ENCODE measurements around the gene GNG4. TPM values are rescaled to one million over a fixed set of nuclear protein-coding genes. Genes with fewer than 3 reads are reported as not detected.

Gene GNG4
- total and polyA plus RNA-seq, 9 of the 15 experiments (the other 6 are each of a cell fraction or from before 2014, with no cell fraction given) = 0.06 to 0.58 (median 0.08) TPM; not detected in 4

DNA sequence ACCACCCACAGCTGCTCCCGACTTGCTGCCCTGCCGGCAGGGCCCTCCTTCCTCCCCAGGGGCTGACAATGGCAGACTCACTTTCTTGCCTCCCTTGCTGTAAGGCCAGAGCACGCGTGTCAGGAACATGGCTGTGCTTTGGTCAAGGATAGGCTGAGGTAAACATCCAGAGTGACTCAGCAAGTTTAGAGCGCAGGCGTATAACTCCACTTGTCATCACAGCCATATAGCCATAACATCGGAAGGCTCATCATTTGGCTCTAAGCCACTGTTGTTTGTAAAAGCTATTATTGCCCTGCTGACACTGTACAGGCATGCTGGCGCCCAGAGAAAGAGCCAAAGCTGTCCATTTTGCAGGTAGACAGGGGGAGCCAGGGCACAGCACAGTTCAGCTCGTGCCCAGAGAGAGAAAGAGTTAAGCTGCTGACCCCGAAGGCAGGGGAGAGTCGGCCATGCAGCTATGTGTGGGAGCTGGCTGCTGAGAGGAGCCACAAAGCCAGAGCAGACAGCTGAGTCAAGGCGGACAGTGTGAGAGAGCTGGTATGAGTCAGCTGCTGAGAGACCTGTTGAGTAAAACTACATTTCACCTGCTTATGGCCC, 60.6 kb downstream of the GNG4 start (continued):
- peak; percentile 79 for TF ChIP-seq KLF1 (tag; IDR thresholded peaks at IDR 0.05)
- TF ChIP-seq ZNF121 (CRISPR knock-in tag; conservative IDR thresholded peaks at IDR 0.05) = no peak
- TF ChIP-seq, protein P1, sequence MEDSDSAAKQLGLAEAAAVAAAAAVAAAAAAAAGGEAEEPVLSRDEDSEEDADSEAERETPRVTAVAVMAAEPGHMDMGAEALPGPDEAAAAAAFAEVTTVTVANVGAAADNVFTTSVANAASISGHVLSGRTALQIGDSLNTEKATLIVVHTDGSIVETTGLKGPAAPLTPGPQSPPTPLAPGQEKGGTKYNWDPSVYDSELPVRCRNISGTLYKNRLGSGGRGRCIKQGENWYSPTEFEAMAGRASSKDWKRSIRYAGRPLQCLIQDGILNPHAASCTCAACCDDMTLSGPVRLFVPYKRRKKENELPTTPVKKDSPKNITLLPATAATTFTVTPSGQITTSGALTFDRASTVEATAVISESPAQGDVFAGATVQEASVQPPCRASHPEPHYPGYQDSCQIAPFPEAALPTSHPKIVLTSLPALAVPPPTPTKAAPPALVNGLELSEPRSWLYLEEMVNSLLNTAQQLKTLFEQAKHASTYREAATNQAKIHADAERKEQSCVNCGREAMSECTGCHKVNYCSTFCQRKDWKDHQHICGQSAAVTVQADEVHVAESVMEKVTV (CRISPR knock-in tag; IDR thresholded peaks at IDR 0.05) = peak; percentile 52
- TF ChIP-seq ZNF785 (CRISPR knock-in tag; IDR thresholded peaks at IDR 0.05) = peak; percentile 90
- TF ChIP-seq, protein P2, sequence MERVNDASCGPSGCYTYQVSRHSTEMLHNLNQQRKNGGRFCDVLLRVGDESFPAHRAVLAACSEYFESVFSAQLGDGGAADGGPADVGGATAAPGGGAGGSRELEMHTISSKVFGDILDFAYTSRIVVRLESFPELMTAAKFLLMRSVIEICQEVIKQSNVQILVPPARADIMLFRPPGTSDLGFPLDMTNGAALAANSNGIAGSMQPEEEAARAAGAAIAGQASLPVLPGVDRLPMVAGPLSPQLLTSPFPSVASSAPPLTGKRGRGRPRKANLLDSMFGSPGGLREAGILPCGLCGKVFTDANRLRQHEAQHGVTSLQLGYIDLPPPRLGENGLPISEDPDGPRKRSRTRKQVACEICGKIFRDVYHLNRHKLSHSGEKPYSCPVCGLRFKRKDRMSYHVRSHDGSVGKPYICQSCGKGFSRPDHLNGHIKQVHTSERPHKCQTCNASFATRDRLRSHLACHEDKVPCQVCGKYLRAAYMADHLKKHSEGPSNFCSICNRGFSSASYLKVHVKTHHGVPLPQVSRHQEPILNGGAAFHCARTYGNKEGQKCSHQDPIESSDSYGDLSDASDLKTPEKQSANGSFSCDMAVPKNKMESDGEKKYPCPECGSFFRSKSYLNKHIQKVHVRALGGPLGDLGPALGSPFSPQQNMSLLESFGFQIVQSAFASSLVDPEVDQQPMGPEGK (CRISPR knock-in tag; IDR thresholded peaks at IDR 0.05; ENCODE audit: borderline replicate concordance) = peak; percentile 87
- TF ChIP-seq BDP1 (IDR thresholded peaks at IDR 0.05; ENCODE audit: insufficient read depth, insufficient read length) = no peak
- no peak for TF ChIP-seq CHD1 (IDR thresholded peaks at IDR 0.05; ENCODE audit: low read length)
- TF ChIP-seq GTF2A2 (tag; IDR thresholded peaks at IDR 0.05) = peak; percentile 88
- TF ChIP-seq, protein P3, sequence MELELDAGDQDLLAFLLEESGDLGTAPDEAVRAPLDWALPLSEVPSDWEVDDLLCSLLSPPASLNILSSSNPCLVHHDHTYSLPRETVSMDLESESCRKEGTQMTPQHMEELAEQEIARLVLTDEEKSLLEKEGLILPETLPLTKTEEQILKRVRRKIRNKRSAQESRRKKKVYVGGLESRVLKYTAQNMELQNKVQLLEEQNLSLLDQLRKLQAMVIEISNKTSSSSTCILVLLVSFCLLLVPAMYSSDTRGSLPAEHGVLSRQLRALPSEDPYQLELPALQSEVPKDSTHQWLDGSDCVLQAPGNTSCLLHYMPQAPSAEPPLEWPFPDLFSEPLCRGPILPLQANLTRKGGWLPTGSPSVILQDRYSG (tag; conservative IDR thresholded peaks at IDR 0.05; ENCODE audit: low read depth) = peak; percentile 99
- TF ChIP-seq CBX8 (IDR thresholded peaks at IDR 0.05; ENCODE audit: borderline replicate concordance, extremely low read depth, low read depth, low read length, poor library complexity, severe bottlenecking) = no peak
- peak; percentile 90 for TF ChIP-seq PYGO2 (tag; IDR thresholded peaks at IDR 0.05)
- TF ChIP-seq ZNF551 (CRISPR knock-in tag; IDR thresholded peaks at IDR 0.05) = peak; percentile 65; the same call in 1 of the 2 replicates
- no peak for TF ChIP-seq ZNF408 (CRISPR knock-in tag; IDR thresholded peaks at IDR 0.05; ENCODE audit: low read depth)
- TF ChIP-seq GATAD2A (IDR thresholded peaks at IDR 0.05) = no peak
- TF ChIP-seq, protein P4, sequence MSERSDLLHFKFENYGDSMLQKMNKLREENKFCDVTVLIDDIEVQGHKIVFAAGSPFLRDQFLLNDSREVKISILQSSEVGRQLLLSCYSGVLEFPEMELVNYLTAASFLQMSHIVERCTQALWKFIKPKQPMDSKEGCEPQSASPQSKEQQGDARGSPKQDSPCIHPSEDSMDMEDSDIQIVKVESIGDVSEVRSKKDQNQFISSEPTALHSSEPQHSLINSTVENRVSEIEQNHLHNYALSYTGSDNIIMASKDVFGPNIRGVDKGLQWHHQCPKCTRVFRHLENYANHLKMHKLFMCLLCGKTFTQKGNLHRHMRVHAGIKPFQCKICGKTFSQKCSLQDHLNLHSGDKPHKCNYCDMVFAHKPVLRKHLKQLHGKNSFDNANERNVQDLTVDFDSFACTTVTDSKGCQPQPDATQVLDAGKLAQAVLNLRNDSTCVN (CRISPR knock-in tag; IDR thresholded peaks at IDR 0.05) = peak; percentile 97
- TF ChIP-seq, protein P5, sequence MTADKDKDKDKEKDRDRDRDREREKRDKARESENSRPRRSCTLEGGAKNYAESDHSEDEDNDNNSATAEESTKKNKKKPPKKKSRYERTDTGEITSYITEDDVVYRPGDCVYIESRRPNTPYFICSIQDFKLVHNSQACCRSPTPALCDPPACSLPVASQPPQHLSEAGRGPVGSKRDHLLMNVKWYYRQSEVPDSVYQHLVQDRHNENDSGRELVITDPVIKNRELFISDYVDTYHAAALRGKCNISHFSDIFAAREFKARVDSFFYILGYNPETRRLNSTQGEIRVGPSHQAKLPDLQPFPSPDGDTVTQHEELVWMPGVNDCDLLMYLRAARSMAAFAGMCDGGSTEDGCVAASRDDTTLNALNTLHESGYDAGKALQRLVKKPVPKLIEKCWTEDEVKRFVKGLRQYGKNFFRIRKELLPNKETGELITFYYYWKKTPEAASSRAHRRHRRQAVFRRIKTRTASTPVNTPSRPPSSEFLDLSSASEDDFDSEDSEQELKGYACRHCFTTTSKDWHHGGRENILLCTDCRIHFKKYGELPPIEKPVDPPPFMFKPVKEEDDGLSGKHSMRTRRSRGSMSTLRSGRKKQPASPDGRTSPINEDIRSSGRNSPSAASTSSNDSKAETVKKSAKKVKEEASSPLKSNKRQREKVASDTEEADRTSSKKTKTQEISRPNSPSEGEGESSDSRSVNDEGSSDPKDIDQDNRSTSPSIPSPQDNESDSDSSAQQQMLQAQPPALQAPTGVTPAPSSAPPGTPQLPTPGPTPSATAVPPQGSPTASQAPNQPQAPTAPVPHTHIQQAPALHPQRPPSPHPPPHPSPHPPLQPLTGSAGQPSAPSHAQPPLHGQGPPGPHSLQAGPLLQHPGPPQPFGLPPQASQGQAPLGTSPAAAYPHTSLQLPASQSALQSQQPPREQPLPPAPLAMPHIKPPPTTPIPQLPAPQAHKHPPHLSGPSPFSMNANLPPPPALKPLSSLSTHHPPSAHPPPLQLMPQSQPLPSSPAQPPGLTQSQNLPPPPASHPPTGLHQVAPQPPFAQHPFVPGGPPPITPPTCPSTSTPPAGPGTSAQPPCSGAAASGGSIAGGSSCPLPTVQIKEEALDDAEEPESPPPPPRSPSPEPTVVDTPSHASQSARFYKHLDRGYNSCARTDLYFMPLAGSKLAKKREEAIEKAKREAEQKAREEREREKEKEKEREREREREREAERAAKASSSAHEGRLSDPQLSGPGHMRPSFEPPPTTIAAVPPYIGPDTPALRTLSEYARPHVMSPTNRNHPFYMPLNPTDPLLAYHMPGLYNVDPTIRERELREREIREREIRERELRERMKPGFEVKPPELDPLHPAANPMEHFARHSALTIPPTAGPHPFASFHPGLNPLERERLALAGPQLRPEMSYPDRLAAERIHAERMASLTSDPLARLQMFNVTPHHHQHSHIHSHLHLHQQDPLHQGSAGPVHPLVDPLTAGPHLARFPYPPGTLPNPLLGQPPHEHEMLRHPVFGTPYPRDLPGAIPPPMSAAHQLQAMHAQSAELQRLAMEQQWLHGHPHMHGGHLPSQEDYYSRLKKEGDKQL (CRISPR knock-in tag; IDR thresholded peaks at IDR 0.05; ENCODE audit: borderline replicate concordance) = no peak

Data from K562 (cell line).